Endothelial cell (in vitro differentiated cells): Measurements from ENCODE around the gene IRF1. TPM values are rescaled to one million over a fixed set of nuclear protein-coding genes. Genes with fewer than 3 reads are reported as not detected.

Source experiments
- DNase-seq: peaks from one replicate; pipeline ENCODE4 v3.0.0; 2021; ENCODE audit warnings: low spot score
- H3K27ac Mint-ChIP-seq: one replicate; pipeline ENCODE4 v1.8.0; 2021; ENCODE audit warnings: mixed read lengths, inconsistent platforms; ENCODE audit not compliant: unreplicated experiment
- H3K27me3 Mint-ChIP-seq: one replicate; pipeline ENCODE4 v1.8.0; 2021; ENCODE audit warnings: mild to moderate bottlenecking, moderate library complexity, mixed read lengths, inconsistent platforms; ENCODE audit not compliant: unreplicated experiment
- H3K36me3 Mint-ChIP-seq: one replicate; pipeline ENCODE4 v1.8.0; 2021; ENCODE audit warnings: mild to moderate bottlenecking, low read depth, mixed read lengths, inconsistent platforms; ENCODE audit not compliant: unreplicated experiment
- H3K4me1 Mint-ChIP-seq: one replicate; pipeline ENCODE4 v1.8.0; 2021; ENCODE audit warnings: mild to moderate bottlenecking, mixed read lengths, inconsistent platforms; ENCODE audit not compliant: unreplicated experiment
- H3K4me3 Mint-ChIP-seq: one replicate; pipeline ENCODE4 v1.8.0; 2021; ENCODE audit warnings: mild to moderate bottlenecking, mixed read lengths, inconsistent platforms; ENCODE audit not compliant: unreplicated experiment
- H3K9me3 Mint-ChIP-seq: one replicate; pipeline ENCODE4 v1.8.0; 2021; ENCODE audit warnings: mixed read lengths, inconsistent platforms; ENCODE audit not compliant: unreplicated experiment
- CTCF ChIP-seq: fragments of 200-600 bp; sonication (generic); IDR thresholded peaks from one replicate; pipeline ENCODE4 v1.5.0; 2021; ENCODE audit warnings: antibody characterized with exemption; ENCODE audit not compliant: unreplicated experiment
- long read RNA-seq: library from polyadenylated mRNA; unstranded; transcript quantifications from one replicate; pipeline ENCODE4 v2.0.0, GENCODE V29; 2020; ENCODE audit not compliant: unreplicated experiment
- total RNA-seq: library from RNA; stranded (reverse); fragmentation: NEBNext Ultra II Directional; extraction: Animal tissue kit (Norgen Biotek cat#: 25700); gene quantifications from one replicate; pipeline ENCODE4 v1.2.1, GENCODE V29; 2021; ENCODE audit not compliant: unreplicated experiment

IRF1 gene
- 7.1 TPM for total RNA-seq
- long read RNA-seq, partial matches to known transcripts, result 0 of 2 reads
- long read RNA-seq, other reads (novel, unspliced or antisense), result 1 of 2 reads

GRCh38 chr5:132490484-132491367, at the start of gene IRF1:
IRF1 (minus strand) TSS chr5:132490773; CDS start chr5:132489478, 1,295 bp downstream.
- Mint-ChIP-seq H3K4me3 (peak within 1 kb of the TSS; percentile 87), H3K27ac (no peak within 1 kb of the TSS), H3K4me1 (peaks cover 4% of the 10 kb centered on the region), H3K9me3 (no peaks in the 10 kb centered on the region), H3K36me3 (peaks cover 7% of the 10 kb centered on the region), H3K27me3 (peaks cover 2% of the 10 kb centered on the region)
- DNase-seq, result peak; percentile 94
- peak; percentile 2 for TF ChIP-seq CTCF

GRCh38 chr5:132540149-132540548, 49.6 kb upstream of the IRF1 start:
- Mint-ChIP-seq H3K27ac (no peak overlapping the region), H3K9me3 (no peaks in the 10 kb centered on the region), H3K4me3 (no peak overlapping the region), H3K36me3 (no peaks in the 10 kb centered on the region), H3K4me1 (peaks cover 32% of the 10 kb centered on the region), H3K27me3 (peaks cover 5% of the 10 kb centered on the region)
- no peak for DNase-seq
- TF ChIP-seq CTCF, result no peak

GRCh38 chr5:132539716-132540115, 49.1 kb upstream of the IRF1 start:
- Mint-ChIP-seq H3K9me3 (no peaks in the 10 kb centered on the region), H3K27me3 (peaks cover 5% of the 10 kb centered on the region), H3K27ac (no peak overlapping the region), H3K36me3 (no peaks in the 10 kb centered on the region), H3K4me1 (peaks cover 32% of the 10 kb centered on the region), H3K4me3 (no peak overlapping the region)
- no peak for TF ChIP-seq CTCF
- DNase-seq, result no peak

GRCh38 chr5:132530946-132531345, 40.4 kb upstream of the IRF1 start:
- DNase-seq, result no peak
- Mint-ChIP-seq H3K36me3 (no peaks in the 10 kb centered on the region), H3K4me3 (no peak overlapping the region), H3K4me1 (peaks cover 23% of the 10 kb centered on the region), H3K27ac (no peak overlapping the region), H3K9me3 (no peaks in the 10 kb centered on the region), H3K27me3 (no peaks in the 10 kb centered on the region)
- no peak for TF ChIP-seq CTCF
